ENCODE results near the gene TEX264.
"Not testable (repeated sequence)": the region's sequence is repeated elsewhere in the genome, so short reads cannot be mapped to it uniquely, and the experiment has no call there.

Gene TEX264

DNA sequence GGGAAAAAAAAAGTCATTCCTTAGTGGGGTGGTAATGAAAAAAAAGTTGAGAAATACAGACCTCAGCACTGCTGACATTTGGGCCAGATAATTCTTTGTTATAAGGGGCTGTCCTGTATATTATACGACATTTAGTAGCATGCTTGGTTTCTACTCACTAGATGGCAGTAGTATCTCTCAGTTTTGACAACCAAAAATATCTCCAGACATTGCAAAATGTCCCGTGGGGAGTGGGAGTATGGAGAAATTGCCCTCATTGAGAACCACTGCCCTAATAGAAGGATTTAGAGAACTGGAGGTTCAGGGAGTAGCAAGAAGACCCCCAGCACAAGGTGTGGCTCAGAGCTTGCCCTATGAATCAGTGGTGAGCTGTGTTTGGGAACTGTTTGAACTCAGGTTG, 28.6 kb upstream of the TEX264 start:
- Histone ChIP-seq H3K4me1 (ENCODE audit: control insufficient read depth, insufficient read depth, low read length) (no peaks in the 10 kb centered on the region), H3K4me3 (ENCODE audit: low read depth, low read length) (no peak overlapping the region), H3K9me3 (ENCODE audit: control insufficient read depth, insufficient read depth, low read depth, low read length) (no peaks in the 10 kb centered on the region), H3K36me3 (ENCODE audit: control insufficient read depth in 2 of 2, insufficient read depth in 1 of 2, low read length in 2 of 2) (peaks cover 14 to 96% of the 10 kb centered on the region in 2 experiments), H3K27ac (ENCODE audit: extremely low read depth, low read depth, low read length) (no peak overlapping the region)
- CTCF ChIA-PET: interaction anchor here (0.8 to 7.4 kb wide), 5 partner anchors 27 to 141 kb away, joined by 3 to 38 read pairs (median 4); partner anchors contain the start of gene DCAF1
- TF ChIP-seq ZNF571 (tag by site-specific recombination; IDR thresholded peaks at IDR 0.05) (no peak), ZNF654 (tag by site-specific recombination; IDR thresholded peaks at IDR 0.05; ENCODE audit: low read depth) (0 out of 2 replicates have a peak, but pooled peaks have one; percentile 9), ZNF132 (tag by site-specific recombination; IDR thresholded peaks at IDR 0.05; ENCODE audit: borderline replicate concordance) (no peak)
- POLR2A ChIA-PET: no interaction called here

DNA sequence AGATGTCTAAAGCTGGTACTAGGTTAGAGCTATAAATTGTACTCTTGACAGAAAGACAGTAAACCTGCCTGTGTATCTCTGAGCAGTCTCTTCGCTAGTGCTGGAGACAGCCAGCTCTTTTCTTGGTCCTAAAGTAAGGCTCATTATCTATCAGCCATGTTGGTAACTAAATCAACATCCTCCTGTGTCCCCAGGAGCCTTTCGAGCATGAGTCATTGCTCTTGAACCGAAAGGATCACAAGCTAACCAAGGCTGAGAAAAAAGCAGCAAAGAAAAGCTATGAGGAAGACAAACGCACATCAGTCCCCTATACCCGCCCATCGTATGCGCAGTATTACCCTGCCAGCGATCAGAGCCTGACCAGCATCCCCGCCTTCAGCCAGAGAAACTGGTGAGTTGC, 25.0 kb upstream of the TEX264 start:
- ChIA-PET CTCF (interaction anchor here (1.0 to 1.8 kb wide), 2 partner anchors 21 to 23 kb away, joined by 3 to 6 read pairs; no protein-coding TSS in a partner anchor), POLR2A (interaction anchor here (0.6 kb wide), 1 partner anchor 119 kb away, joined by 9 read pairs; no protein-coding TSS in a partner anchor)

DNA sequence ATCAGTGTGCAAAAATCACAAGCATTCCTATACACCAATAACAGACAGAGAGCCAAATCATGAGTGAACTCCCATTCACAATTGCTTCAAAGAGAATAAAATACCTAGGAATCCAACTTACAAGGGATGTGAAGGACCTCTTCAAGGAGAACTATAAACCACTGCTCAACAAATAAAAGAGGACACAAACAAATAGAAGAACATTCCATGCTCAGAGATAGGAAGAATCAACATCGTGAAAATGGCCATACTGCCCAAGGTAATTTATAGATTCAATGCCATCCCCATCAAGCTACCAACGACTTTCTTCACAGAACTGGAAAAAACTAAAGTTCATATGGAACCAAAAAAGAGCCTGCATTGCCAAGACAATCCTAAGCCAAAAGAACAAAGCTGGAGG, 18.9 kb upstream of the TEX264 start:
- H3K4me3 ChIP-seq (ENCODE audit: low read depth, low read length); POLR2A ChIA-PET; H3K27ac ChIP-seq (ENCODE audit: extremely low read depth, low read depth, low read length); H3K9me3 ChIP-seq (ENCODE audit: control insufficient read depth, insufficient read depth, low read depth, low read length); H3K4me1 ChIP-seq (ENCODE audit: control insufficient read depth, insufficient read depth, low read length): not testable (repeated sequence)
- peaks cover 5 to 39% of the 10 kb centered on the region in 2 experiments; a peak in 2 of 3 replicates for H3K36me3 ChIP-seq (ENCODE audit: control insufficient read depth in 2 of 2, insufficient read depth in 1 of 2, low read length in 2 of 2)
- CTCF ChIA-PET: interaction anchor here (1.3 kb wide), 1 partner anchor 18 kb away, joined by 4 read pairs; no protein-coding TSS in a partner anchor

More for the DNA sequence above, 25.0 kb upstream of the TEX264 start:
- TF ChIP-seq, protein P1, sequence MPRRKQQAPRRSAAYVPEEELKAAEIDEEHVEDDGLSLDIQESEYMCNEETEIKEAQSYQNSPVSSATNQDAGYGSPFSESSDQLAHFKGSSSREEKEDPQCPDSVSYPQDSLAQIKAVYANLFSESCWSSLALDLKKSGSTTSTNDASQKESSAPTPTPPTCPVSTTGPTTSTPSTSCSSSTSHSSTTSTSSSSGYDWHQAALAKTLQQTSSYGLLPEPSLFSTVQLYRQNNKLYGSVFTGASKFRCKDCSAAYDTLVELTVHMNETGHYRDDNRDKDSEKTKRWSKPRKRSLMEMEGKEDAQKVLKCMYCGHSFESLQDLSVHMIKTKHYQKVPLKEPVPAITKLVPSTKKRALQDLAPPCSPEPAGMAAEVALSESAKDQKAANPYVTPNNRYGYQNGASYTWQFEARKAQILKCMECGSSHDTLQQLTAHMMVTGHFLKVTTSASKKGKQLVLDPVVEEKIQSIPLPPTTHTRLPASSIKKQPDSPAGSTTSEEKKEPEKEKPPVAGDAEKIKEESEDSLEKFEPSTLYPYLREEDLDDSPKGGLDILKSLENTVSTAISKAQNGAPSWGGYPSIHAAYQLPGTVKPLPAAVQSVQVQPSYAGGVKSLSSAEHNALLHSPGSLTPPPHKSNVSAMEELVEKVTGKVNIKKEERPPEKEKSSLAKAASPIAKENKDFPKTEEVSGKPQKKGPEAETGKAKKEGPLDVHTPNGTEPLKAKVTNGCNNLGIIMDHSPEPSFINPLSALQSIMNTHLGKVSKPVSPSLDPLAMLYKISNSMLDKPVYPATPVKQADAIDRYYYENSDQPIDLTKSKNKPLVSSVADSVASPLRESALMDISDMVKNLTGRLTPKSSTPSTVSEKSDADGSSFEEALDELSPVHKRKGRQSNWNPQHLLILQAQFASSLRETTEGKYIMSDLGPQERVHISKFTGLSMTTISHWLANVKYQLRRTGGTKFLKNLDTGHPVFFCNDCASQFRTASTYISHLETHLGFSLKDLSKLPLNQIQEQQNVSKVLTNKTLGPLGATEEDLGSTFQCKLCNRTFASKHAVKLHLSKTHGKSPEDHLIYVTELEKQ (tag by site-specific recombination; IDR thresholded peaks at IDR 0.05; ENCODE audit: borderline replicate concordance): no peak
- no peak for TF ChIP-seq ZNF626 (tag by site-specific recombination; IDR thresholded peaks at IDR 0.05)
- TF ChIP-seq ZNF311 (tag by site-specific recombination; IDR thresholded peaks at IDR 0.05; ENCODE audit: borderline replicate concordance): no peak
- no peak for TF ChIP-seq ZNF211 (tag by site-specific recombination; IDR thresholded peaks at IDR 0.05; ENCODE audit: low read depth)
- TF ChIP-seq IKZF3 (tag by site-specific recombination; IDR thresholded peaks at IDR 0.05): no peak
- TF ChIP-seq ZNF155 (tag by site-specific recombination; IDR thresholded peaks at IDR 0.05): no peak
- no peak for TF ChIP-seq ZNF248 (tag by site-specific recombination; IDR thresholded peaks at IDR 0.05)
- TF ChIP-seq ZBTB48 (tag by site-specific recombination; IDR thresholded peaks at IDR 0.05): no peak
- no peak for TF ChIP-seq SP7 (tag by site-specific recombination; IDR thresholded peaks at IDR 0.05)
- no peak for TF ChIP-seq ZNF777 (tag by site-specific recombination; IDR thresholded peaks at IDR 0.05; ENCODE audit: borderline replicate concordance)
- no peak for TF ChIP-seq TCF7L2 (IDR thresholded peaks at IDR 0.05; ENCODE audit: borderline replicate concordance, low read depth, low read length)
- TF ChIP-seq ZNF791 (tag by site-specific recombination; IDR thresholded peaks at IDR 0.05): no peak
- no peak for TF ChIP-seq ZEB2 (tag by site-specific recombination; IDR thresholded peaks at IDR 0.05)
- TF ChIP-seq, protein P2, sequence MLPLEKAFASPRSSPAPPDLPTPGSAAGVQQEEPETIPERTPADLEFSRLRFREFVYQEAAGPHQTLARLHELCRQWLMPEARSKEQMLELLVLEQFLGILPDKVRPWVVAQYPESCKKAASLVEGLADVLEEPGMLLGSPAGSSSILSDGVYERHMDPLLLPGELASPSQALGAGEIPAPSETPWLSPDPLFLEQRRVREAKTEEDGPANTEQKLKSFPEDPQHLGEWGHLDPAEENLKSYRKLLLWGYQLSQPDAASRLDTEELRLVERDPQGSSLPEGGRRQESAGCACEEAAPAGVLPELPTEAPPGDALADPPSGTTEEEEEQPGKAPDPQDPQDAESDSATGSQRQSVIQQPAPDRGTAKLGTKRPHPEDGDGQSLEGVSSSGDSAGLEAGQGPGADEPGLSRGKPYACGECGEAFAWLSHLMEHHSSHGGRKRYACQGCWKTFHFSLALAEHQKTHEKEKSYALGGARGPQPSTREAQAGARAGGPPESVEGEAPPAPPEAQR (tag by site-specific recombination; IDR thresholded peaks at IDR 0.05): no peak
- no peak for TF ChIP-seq ZNF404 (tag by site-specific recombination; IDR thresholded peaks at IDR 0.05)
- H3K4me1 ChIP-seq (ENCODE audit: control insufficient read depth, insufficient read depth, low read length): no peaks in the 10 kb centered on the region
- H3K9me3 ChIP-seq (ENCODE audit: control insufficient read depth, insufficient read depth, low read depth, low read length): no peaks in the 10 kb centered on the region
- no peak overlapping the region for H3K4me3 ChIP-seq (ENCODE audit: low read depth, low read length)
- no peak overlapping the region for H3K27ac ChIP-seq (ENCODE audit: extremely low read depth, low read depth, low read length)
- peaks cover 16 to 76% of the 10 kb centered on the region in 2 experiments for H3K36me3 ChIP-seq (ENCODE audit: control insufficient read depth in 2 of 2, insufficient read depth in 1 of 2, low read length in 2 of 2)
